ENCODE measurements around the gene TBX21. TPM values are rescaled to one million over a fixed set of nuclear protein-coding genes. Genes with fewer than 3 reads are reported as not detected.

The TBX21 gene
- total and polyA plus RNA-seq, 7 donors, result under 0.01 to 1.2 (median 0.36) TPM; not detected in 2

- TF ChIP-seq EP300 (IDR thresholded peaks at IDR 0.05) (no peak), POLR2A (IDR thresholded peaks at IDR 0.05) (no peak), CTCF (IDR thresholded peaks at IDR 0.05) (no peak), POLR2AphosphoS5 (IDR thresholded peaks at IDR 0.05) (no peak)
- DNase-seq, result no peak
- 83 to 88% methylated on average over 1 of the region's 1 CpG for WGBS, 2 donors
- H3K4me3 ChIP-seq, result no peak overlapping the region
- H3K27me3 ChIP-seq, result no peaks in the 10 kb centered on the region
- peaks cover 0 to 5% (median 0%) of the 10 kb centered on the region in 4 donors for H3K4me1 ChIP-seq
- peak overlapping the region in 1 of 4 donors; percentile 31 for H3K27ac ChIP-seq
- intact Hi-C loops (cut with DNase I), result no loop called here
- H3K36me3 ChIP-seq, result peaks cover 0 to 47% (median 12%) of the 10 kb centered on the region in 4 donors
- no peaks in the 10 kb centered on the region for H3K9me3 ChIP-seq
Measured at GRCh38 chr17:47686276-47686635, 46.8 kb upstream of the TBX21 start.

GRCh38 chr17:47686664-47687327, 46.2 kb upstream of the TBX21 start:
- no peak overlapping the region for H3K4me3 ChIP-seq
- peaks cover 0 to 5% (median 0%) of the 10 kb centered on the region in 4 donors for H3K4me1 ChIP-seq
- H3K36me3 ChIP-seq, result peaks cover 0 to 41% (median 10%) of the 10 kb centered on the region in 4 donors
- H3K27me3 ChIP-seq, result no peaks in the 10 kb centered on the region
- 87 to 92% methylated on average over 7 of the region's 7 CpGs for WGBS, 2 donors
- intact Hi-C loops (cut with DNase I), result no loop called here
- H3K9me3 ChIP-seq, result no peaks in the 10 kb centered on the region
- DNase-seq, result no peak
- TF ChIP-seq POLR2A (IDR thresholded peaks at IDR 0.05) (no peak), EP300 (IDR thresholded peaks at IDR 0.05) (no peak), POLR2AphosphoS5 (IDR thresholded peaks at IDR 0.05) (no peak), CTCF (IDR thresholded peaks at IDR 0.05) (no peak)
- H3K27ac ChIP-seq, result peak overlapping the region in 1 of 4 donors; percentile 31

- Histone ChIP-seq H3K4me3 (no peak overlapping the region), H3K27me3 (no peaks in the 10 kb centered on the region), H3K27ac (peak overlapping the region in 1 of 4 donors; percentile 31), H3K4me1 (peaks cover 0 to 5% (median 0%) of the 10 kb centered on the region in 4 donors), H3K36me3 (peaks cover 0 to 36% (median 4%) of the 10 kb centered on the region in 4 donors), H3K9me3 (no peaks in the 10 kb centered on the region)
- TF ChIP-seq POLR2AphosphoS5 (IDR thresholded peaks at IDR 0.05) (no peak), CTCF (IDR thresholded peaks at IDR 0.05) (no peak), EP300 (IDR thresholded peaks at IDR 0.05) (no peak), POLR2A (IDR thresholded peaks at IDR 0.05) (no peak)
- no peak for DNase-seq
- intact Hi-C loops (cut with DNase I), result no loop called here
Measured at GRCh38 chr17:47687328-47687690, 45.7 kb upstream of the TBX21 start.

GRCh38 chr17:47687748-47688147, 45.3 kb upstream of the TBX21 start:
- DNase-seq, result no peak
- TF ChIP-seq EP300 (IDR thresholded peaks at IDR 0.05) (no peak), POLR2AphosphoS5 (IDR thresholded peaks at IDR 0.05) (no peak), CTCF (IDR thresholded peaks at IDR 0.05) (no peak)
- intact Hi-C loops (cut with DNase I), result no loop called here
- Histone ChIP-seq H3K4me3 (no peak overlapping the region), H3K9me3 (no peaks in the 10 kb centered on the region), H3K27ac (no peak overlapping the region), H3K36me3 (peaks cover 0 to 32% (median under 1%) of the 10 kb centered on the region in 4 donors), H3K4me1 (peaks cover 0 to 5% (median under 1%) of the 10 kb centered on the region in 4 donors), H3K27me3 (no peaks in the 10 kb centered on the region)
- WGBS, 2 donors, result 89 to 94% methylated on average over 1 of the region's 1 CpG

GRCh38 chr17:47690121-47690520, 42.9 kb upstream of the TBX21 start:
- H3K9me3 ChIP-seq, result no peaks in the 10 kb centered on the region
- DNase-seq, result no peak
- H3K36me3 ChIP-seq, result peaks cover 0 to 11% (median 0%) of the 10 kb centered on the region in 4 donors
- H3K27ac ChIP-seq, result no peak overlapping the region
- peaks cover 0 to 18% (median 11%) of the 10 kb centered on the region in 4 donors for H3K4me1 ChIP-seq
- WGBS, 2 donors, result 60 to 78% methylated on average over 3 of the region's 3 CpGs
- no peak overlapping the region for H3K4me3 ChIP-seq
- no peaks in the 10 kb centered on the region for H3K27me3 ChIP-seq
- TF ChIP-seq POLR2AphosphoS5 (IDR thresholded peaks at IDR 0.05), result no peak
- intact Hi-C loops (cut with DNase I), result no loop called here

All from sigmoid colon (tissue), 7 donors.